DND-41 (cell line): ENCODE results near the gene SKAP1.

ENCODE experiments used
- ATAC-seq: fragments of 200-7000 bp; cut with Tn5 transposase; 3 replicates; pipeline ENCODE4 v1.9.1; 2021; ENCODE audit warnings: low read depth; ENCODE audit not compliant: insufficient read depth
- DNase-seq: peaks from one replicate; pipeline ENCODE4 v3.0.0-alpha.2; 2020
- H2AFZ ChIP-seq: 2 replicates; pipeline ENCODE4 v1.6.0; 2012; ENCODE audit warnings: low read depth, low read length
- H3K27ac ChIP-seq: 2 replicates; pipeline ENCODE4 v1.5.1; 2012; ENCODE audit warnings: low read length, inconsistent platforms
- H3K27me3 ChIP-seq: fragments of 200-600 bp; sonication (generic); 2 replicates; pipeline ENCODE4 v1.6.0; 2012; ENCODE audit warnings: low read length, mild to moderate bottlenecking, inconsistent platforms; ENCODE audit not compliant: insufficient read depth, poor library complexity
- H3K36me3 ChIP-seq: 2 replicates; pipeline ENCODE4 v1.5.1; 2012; ENCODE audit warnings: low read length, inconsistent platforms; ENCODE audit not compliant: insufficient read depth
- H3K4me1 ChIP-seq: 2 replicates; pipeline ENCODE4 v1.5.1; 2012; ENCODE audit warnings: mild to moderate bottlenecking, low read length; ENCODE audit not compliant: insufficient read depth
- H3K4me2 ChIP-seq: 2 replicates; pipeline ENCODE4 v1.6.0; 2012; ENCODE audit warnings: mild to moderate bottlenecking, moderate library complexity, low read length, inconsistent platforms; ENCODE audit not compliant: insufficient read depth
- H3K4me3 ChIP-seq, 2 experiments: fragments of 200-600 bp in 1 of 2; shearing (Covaris generic) in 1 of 2; 2 replicates each; pipeline ENCODE4 v1.5.1; 2012 to 2016; ENCODE audit warnings: inconsistent platforms in 2 of 2, low read length in 2 of 2, mild to moderate bottlenecking in 2 of 2, low read depth in 1 of 2, moderate library complexity in 1 of 2
- H3K79me2 ChIP-seq: 2 replicates; pipeline ENCODE4 v1.6.0; 2012; ENCODE audit warnings: low read length, inconsistent platforms; ENCODE audit not compliant: insufficient read depth
- H3K9ac ChIP-seq: 2 replicates; pipeline ENCODE4 v1.6.0; 2012; ENCODE audit warnings: low read depth, mild to moderate bottlenecking, inconsistent platforms, low read length, moderate library complexity
- H3K9me3 ChIP-seq: 2 replicates; pipeline ENCODE4 v1.5.1; 2012; ENCODE audit warnings: low read length, moderate library complexity, mild to moderate bottlenecking, inconsistent platforms; ENCODE audit not compliant: insufficient read depth, severe bottlenecking
- H4K20me1 ChIP-seq: 2 replicates; pipeline ENCODE4 v1.6.0; 2012; ENCODE audit warnings: low read length; ENCODE audit not compliant: insufficient read depth
- EZH2 ChIP-seq: IDR thresholded peaks from 3 replicates; pipeline ENCODE4 v1.6.1; 2012; ENCODE audit warnings: borderline replicate concordance, low read depth, mild to moderate bottlenecking, moderate library complexity, low read length, inconsistent platforms; ENCODE audit not compliant: severe bottlenecking
- TF ChIP-seq, protein P1 (sequence below): IDR thresholded peaks from 2 replicates; pipeline ENCODE4 v1.5.1; 2012; ENCODE audit warnings: borderline replicate concordance, low read length, moderate library complexity, mild to moderate bottlenecking; ENCODE audit not compliant: poor library complexity, severe bottlenecking; ENCODE audit errors: extremely low read depth

The SKAP1 gene

DNA sequence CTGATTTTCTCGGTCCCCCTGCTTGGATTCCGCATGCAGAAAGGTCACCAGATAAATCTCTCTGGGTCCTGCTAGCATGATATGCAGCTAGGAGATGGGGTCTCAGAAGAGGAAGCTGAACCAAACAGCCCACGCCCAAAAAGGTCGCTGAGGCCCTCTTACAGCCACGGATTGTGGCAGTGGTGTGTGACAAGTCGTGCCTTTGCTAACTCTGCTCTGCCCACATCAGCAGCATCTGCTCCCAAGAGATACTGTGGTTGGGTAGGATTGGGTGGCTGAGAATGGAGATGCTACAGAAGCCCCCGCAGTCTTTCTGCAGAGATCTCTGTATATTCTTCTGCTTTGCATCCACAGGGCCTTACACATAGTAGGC is 15.2 kb upstream of the SKAP1 start:
- Histone ChIP-seq H3K27ac (no peak overlapping the region), H3K4me3 (no peak overlapping the region), H3K4me1 (peaks cover 24% of the 10 kb centered on the region), H3K27me3 (peaks cover 40% of the 10 kb centered on the region), H3K4me2 (no peak overlapping the region), H3K79me2 (no peaks in the 10 kb centered on the region), H3K9me3 (no peaks in the 10 kb centered on the region), H3K36me3 (no peaks in the 10 kb centered on the region), H4K20me1 (peaks cover 23% of the 10 kb centered on the region; the same call in 1 of the 2 replicates), H3K9ac (no peak overlapping the region), H2AFZ (no peak overlapping the region)
- DNase-seq (no peak), ATAC-seq (no peak)
- TF ChIP-seq EZH2 = no peak
- TF ChIP-seq, protein P1, sequence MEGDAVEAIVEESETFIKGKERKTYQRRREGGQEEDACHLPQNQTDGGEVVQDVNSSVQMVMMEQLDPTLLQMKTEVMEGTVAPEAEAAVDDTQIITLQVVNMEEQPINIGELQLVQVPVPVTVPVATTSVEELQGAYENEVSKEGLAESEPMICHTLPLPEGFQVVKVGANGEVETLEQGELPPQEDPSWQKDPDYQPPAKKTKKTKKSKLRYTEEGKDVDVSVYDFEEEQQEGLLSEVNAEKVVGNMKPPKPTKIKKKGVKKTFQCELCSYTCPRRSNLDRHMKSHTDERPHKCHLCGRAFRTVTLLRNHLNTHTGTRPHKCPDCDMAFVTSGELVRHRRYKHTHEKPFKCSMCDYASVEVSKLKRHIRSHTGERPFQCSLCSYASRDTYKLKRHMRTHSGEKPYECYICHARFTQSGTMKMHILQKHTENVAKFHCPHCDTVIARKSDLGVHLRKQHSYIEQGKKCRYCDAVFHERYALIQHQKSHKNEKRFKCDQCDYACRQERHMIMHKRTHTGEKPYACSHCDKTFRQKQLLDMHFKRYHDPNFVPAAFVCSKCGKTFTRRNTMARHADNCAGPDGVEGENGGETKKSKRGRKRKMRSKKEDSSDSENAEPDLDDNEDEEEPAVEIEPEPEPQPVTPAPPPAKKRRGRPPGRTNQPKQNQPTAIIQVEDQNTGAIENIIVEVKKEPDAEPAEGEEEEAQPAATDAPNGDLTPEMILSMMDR = no peak

DNA sequence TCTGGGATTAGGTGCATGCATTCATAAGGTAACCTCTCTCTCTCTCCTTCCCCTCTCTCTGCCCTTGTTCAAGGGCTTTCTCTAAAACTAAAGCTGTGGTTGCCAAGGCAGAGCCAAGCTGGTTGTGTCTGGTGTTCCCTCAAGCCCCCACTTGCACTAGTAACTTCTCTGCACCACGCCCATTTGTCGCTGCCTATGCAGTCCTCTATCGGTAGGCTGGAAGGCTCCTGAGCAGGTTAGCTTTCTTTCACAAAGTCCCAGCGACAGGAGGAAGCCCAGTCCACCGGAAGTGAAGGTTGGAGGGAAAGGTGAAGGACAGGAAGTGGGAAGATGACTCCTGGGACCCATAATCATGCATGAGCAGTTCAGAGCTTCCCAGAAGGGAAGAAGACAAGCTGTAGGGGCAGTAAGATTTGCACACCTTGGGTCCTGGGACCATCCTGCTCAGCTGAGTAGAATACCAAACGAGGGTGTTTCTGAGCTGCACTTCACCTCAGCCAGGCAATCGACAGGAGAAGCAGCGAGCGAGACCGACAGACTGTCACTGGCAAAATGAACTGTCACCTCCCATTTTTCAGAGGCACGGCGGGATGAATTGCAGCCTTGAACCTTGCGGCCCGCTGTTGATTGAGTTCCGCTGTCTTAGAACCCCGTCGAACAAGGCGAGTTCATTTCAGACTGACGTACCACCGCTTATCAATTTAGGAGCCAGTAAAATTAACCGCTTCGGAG is 14.7 kb upstream of the SKAP1 start:
- DNase-seq (no peak), ATAC-seq (no peak)
- no peaks in the 10 kb centered on the region for H3K36me3 ChIP-seq
- H3K4me3 ChIP-seq = no peak overlapping the region
- no peaks in the 10 kb centered on the region for H3K79me2 ChIP-seq
- no peak overlapping the region for H3K9ac ChIP-seq
- H2AFZ ChIP-seq = no peak overlapping the region
- no peaks in the 10 kb centered on the region for H3K9me3 ChIP-seq
- H3K4me2 ChIP-seq = no peak overlapping the region
- TF ChIP-seq, protein P1 = no peak
- no peak for TF ChIP-seq EZH2
- H4K20me1 ChIP-seq = peaks cover 27% of the 10 kb centered on the region; the same call in 1 of the 2 replicates
- peaks cover 35% of the 10 kb centered on the region for H3K27me3 ChIP-seq
- peaks cover 28% of the 10 kb centered on the region for H3K4me1 ChIP-seq
- no peak overlapping the region for H3K27ac ChIP-seq

DNA sequence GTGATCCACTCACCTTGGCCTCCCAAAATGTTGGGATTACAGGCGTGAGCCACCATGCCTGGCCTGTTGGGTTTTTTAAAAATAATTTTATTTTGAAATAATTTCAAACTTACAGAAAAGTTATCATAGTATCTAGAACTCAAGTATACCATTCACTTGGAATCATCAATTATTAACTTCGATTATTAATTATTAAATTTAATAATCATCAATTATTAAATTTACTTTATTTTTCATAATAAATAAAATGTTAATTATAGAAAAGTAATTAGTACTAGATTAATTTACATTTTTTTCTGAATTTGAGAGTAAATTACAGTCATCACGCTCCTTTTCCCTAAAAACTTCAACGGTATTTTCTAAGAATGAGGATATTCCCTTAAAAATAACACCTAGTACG is 13.7 kb upstream of the SKAP1 start:
- Histone ChIP-seq H3K4me2 (no peak overlapping the region), H3K9ac (no peak overlapping the region), H3K27me3 (peaks cover 44% of the 10 kb centered on the region), H4K20me1 (peaks cover 35% of the 10 kb centered on the region; the same call in 1 of the 2 replicates), H3K27ac (no peak overlapping the region), H3K4me1 (peaks cover 28% of the 10 kb centered on the region), H3K4me3 (no peak overlapping the region), H3K79me2 (no peaks in the 10 kb centered on the region), H3K36me3 (no peaks in the 10 kb centered on the region), H3K9me3 (no peaks in the 10 kb centered on the region), H2AFZ (no peak overlapping the region)
- TF ChIP-seq EZH2 = no peak
- TF ChIP-seq, protein P1 = no peak
- ATAC-seq = no peak
- no peak for DNase-seq
